GM21619 (cell line): Measurements from ENCODE around the gene GATD1.
A peak's percentile ranks its signal among the peaks of the same experiment; 100 is the strongest.
"Not testable (repeated sequence)": the region's sequence is repeated elsewhere in the genome, so short reads cannot be mapped to it uniquely, and the experiment has no call there.

Experiments
- ATAC-seq: cut with Tn5 transposase; IDR thresholded peaks from one replicate; pipeline ENCODE4 v1.9.1; 2021; ENCODE audit not compliant: unreplicated experiment

GATD1 gene

DNA sequence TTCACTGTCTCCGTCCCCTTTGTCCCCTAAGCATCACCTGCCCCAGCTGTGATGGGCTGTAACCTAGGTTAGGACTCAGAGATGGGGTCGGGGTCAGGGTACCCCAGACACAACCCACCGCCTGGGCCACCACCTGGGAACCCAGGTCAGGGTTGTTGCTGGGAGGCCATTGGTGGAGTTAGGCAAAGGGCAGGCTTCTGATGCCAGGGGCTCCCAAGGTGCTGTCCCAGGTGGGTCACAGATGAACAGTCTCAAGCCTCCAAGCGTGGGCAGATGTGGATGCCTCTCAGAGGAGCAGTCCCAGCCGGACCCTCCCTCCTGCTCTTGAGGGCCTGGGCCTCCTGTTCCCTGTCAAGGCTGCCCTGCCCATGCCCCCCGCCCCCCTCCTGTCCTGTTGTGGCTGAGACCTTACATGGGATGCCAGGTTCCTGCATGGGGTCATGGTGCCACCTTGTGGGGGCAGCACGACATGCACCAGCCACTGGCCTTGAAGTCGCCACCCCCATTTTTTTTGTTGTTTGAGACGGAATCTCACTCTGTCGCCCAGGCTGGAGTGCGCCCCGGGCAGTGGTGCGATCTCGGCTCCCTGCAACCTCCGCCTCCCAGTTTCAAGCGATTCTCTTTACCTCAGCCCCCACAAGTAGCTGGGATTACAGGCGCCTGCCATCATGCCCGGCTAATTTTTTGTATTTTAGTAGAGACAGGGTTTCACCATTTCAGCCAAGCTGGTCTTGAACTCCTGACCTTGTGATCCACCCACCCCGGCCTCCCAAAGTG, 12.1 kb downstream of the GATD1 start:
- no peak for ATAC-seq

DNA sequence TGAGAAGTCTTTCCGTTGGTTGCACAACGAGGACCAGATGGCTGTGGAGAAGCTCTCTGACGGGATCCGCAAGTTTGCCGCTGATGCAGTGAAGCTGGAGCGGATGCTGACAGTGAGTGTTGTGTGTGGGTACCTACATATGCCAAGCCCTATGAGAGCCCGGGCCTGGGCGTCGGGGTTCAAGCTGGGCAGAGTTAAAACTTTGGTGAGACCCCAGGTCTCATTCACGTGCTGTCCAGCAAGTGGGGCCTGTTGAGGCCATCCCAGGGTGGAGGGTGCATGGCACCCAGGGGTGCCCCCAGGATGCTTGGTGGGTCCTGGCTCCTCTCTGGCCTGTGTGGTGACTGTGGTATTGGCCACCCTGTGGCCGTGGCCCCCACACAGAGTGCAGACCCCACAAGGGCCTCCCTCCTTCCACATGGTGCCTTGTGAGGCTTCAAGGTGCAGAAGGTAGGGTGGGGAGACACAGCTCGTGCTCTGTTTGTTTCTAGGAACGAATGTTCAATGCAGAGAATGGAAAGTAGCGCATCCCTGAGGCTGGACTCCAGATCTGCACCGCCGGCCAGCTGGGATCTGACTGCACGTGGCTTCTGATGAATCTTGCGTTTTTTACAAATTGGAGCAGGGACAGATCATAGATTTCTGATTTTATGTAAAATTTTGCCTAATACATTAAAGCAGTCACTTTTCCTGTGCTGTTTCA, 12.8 kb downstream of the GATD1 start:
- ATAC-seq, result no peak

DNA sequence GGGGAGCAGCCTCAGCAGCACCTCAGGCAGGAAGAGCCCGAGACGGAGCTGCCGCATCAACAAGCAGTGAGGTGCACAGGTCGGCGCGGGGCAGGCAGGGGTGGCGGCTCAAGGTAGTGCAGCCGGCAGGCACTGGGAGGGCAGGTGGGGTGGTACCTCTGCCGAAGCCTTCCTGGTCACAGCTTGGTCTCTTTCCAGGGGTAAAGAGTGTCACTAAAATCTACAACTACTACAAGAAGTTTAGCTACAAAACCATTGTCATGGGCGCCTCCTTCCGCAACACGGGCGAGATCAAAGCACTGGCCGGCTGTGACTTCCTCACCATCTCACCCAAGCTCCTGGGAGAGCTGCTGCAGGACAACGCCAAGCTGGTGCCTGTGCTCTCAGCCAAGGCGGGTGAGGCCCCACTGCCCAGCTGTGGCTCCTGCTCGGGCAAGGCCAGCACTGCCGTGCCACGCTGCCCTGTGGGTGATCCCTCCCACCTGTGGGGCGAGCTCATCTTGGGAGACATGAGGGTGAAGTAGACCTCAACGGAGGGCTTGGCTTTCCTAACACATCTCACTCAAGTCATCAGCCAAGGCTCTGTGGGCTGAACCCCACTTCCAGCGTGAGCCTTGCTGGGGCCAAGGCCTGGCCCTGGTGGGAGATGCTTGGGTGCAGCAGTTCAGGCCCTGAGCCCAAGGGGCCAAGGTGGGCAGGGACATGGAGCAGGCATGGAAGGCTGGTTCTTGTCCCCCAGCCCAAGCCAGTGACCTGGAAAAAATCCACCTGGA, 13.6 kb downstream of the GATD1 start:
- ATAC-seq, result no peak

DNA sequence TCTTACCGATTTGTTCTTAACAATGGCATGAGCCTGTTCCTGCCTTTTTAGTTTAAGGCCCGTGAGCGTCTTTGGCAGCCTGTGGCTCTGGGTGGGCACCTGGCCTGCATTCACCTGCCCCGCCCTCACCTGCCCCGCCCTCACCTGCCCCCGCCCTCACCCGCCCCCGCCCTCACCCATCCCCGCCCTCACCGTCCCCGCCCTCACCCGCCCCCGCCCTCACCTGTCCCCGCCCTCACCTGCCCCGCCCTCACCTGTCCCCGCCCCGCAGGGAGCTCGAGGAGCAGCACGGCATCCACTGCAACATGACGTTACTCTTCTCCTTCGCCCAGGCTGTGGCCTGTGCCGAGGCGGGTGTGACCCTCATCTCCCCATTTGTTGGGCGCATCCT, 14.2 kb downstream of the GATD1 start:
- ATAC-seq, result no peak

DNA sequence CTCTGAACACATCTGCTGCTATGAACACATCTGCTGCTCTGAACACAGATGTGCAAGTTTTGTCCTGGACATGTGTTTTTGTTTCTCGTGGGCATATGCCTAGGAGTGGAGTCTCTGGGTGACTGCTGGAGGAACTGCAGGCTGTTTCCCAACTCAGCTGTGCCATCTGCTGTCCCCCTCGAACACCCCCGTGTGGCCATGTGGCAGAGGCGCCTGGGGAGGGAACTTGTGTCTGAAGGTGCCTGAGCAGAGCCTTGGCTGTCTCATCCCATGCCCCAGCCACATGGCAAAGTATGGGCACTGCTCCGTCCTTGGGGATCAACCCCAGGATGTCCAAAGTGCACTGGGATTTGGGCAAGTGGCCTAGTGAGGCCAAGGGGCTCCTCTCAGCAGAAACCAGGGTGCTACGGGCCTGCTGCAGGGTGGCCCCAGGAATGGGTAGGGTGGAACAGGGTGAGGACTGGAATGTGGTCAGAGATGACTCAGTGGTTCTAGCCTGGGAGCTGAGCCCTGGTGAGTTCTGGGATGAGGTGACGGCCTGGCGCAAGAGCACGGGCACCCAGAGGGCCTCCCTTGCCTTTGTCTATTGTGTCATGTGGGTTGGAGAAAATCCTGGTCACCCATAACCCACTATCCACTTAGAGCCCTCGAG, 14.7 kb downstream of the GATD1 start:
- ATAC-seq, result no peak

DNA sequence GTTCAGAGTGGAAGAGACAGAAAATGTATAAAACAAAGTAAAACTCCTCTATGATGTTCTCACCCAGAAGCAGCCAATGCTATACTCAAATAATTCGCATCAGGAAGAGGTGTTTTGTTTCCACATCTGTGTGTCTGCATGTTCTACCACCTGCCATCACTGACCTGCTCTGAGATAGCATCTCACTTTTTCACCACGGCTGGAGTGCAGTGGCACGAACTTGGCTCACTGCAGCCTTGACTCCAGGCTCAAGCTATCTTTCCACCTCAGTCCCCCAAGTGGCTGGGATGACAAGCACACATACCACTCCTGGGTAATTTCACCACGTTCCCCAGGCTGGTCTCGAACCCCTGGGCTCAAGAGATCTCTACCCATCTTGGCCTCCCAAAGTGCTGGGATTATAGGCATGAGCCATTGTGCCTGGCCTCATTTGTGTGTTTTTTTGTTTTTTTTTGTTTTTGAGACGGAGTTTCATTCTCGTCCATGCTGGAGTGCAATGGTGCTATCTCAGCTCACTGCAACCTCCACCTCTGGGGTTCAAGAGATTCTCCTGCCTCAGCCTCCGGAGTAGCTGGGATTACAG, 15.7 kb downstream of the GATD1 start:
- ATAC-seq, result no peak

DNA sequence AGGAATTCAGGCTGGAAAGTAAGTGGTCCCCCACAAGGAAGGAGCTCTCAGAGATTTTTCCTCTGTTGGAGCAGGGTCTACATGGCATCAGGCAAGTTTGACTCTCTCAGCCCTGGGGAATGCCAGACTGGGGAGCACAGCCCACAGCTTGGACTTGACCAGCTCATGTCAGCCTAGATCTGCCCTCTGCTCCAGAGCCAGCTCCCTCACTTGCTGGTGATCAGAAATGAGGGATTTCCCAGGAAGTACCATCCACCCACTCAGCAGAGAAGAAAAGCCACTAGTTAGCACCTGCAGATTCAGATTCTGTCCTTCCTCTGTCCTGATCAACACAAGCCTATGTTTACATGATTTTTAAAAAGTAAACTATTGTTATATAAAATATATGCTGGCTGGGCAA, 17.1 kb downstream of the GATD1 start:
- no peak for ATAC-seq

DNA sequence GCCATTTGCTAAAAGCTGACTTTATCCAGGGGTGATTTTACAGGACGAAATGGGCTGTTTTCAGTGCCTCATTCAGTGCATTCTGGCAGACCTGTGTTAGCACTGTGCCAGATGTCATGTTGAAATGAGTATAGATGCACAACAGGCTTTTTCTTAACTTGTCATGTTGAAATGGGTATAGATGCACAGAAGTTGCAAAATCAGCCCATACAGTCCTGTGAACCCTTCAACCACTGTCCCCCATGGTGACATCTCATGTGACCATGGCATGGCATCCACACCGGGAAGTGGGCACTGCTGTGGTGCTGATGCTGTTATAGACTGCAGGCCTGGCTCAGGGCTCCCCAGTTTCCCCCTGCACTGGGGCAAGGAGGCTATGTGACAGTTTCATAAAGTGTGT, 27.6 kb downstream of the GATD1 start:
- no peak for ATAC-seq

DNA sequence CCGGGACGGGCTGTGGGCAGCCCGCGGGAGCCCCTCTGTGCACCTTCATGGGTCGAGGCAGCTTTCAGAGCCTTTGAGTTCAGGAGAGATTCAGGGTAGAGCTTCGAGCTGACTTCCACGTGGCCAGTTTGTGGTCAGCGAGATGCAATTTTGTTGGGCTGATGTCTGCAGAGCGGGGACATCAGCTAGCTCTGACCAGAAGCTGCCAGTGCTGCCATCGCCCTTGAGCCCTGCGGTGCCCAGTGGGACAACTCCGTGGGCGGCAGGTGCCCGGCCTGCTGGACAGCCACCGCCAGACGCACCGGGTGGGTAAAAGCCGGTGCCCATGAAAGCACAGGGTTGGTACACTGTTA, 29.3 kb downstream of the GATD1 start:
- ATAC-seq, result peak; percentile 1

DNA sequence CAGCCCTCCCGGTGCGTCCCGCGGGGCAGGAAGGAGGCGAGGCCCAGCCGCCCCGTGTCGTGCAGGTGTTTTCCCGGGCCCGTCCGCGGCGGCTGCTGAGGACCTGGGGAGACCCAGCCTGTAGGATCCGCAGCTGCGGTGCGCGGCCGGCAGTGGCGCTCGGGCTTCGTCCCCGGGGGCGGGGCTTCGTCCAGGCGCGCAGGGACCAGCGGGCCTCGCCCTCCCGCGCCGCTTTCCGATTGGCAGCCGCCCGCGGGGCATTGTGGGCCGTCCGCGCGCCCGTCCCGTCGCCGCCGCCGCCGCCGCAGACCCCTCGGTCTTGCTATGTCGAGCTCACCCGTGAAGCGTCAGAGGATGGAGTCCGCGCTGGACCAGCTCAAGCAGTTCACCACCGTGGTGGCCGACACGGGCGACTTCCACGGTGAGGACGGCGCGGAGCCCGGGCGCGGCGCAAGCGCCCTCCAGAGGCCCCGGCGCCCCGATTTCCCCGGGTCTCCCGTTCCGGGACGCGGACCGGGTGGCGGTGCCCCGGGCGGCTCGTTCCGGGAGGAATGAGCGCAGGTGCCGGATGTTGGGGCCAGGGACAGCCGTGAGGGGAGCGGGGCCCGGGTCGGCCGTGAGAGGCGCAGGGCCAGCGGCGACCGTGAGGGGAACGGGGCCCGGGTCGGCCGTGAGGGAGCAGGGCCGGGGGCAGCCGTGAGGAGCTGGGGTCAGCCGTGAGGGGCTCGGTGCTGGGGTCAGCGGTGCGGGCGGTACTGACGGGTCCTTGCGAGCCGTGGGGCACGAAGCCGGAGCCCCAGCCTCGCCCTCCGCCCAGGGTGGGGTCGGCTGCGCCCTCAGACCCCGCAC, 29.9 kb downstream of the GATD1 start, which contains the start of gene TALDO1:
Gene TALDO1, plus strand, starts transcription at position 307 of the 849 bp plus-strand sequence. Its CDS starts 18 bp downstream, at position 325.
- peak; percentile 87 for ATAC-seq

DNA sequence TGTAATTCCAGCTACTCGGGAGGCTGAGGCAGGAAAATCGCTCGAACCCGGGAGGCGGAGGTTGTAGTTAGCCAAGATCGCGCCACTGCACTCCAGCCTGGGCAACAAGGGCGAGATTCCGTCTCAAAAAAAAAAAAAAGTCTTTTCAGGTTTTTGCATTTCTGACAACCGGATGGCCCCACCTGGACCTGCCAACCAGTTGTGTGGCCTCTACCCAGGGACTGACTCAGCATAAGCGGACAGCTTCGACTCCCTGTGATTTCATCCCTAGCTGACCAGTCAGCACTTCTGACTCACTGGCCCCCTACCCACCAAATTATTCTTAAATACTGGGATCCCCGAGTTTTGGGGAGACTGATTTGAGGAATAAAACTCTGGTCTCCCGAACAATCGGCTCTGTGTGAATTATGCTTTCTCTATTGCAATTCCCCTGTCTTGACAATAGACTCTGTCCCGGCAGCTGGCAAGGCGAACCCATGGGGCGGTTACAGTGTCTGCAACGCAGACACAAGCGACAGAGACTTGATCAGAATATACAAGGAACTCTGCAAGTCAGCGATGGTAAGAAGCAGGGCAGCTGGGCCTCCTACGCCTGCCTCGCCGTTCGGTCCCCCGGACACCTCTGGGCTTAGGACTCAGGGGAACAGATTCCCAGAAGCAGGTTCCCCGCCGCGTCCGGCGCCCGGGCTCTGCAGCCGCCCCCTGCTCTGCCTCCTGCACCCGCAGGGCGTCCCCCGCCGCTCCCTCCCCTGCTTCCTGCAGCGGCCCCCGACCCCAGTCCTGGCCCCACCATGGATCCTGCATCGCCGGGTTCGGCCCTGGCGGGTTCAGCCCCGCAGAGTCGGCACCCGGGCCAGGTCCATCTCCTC, 30.8 kb downstream of the GATD1 start:
- peak; percentile 31 for ATAC-seq

DNA sequence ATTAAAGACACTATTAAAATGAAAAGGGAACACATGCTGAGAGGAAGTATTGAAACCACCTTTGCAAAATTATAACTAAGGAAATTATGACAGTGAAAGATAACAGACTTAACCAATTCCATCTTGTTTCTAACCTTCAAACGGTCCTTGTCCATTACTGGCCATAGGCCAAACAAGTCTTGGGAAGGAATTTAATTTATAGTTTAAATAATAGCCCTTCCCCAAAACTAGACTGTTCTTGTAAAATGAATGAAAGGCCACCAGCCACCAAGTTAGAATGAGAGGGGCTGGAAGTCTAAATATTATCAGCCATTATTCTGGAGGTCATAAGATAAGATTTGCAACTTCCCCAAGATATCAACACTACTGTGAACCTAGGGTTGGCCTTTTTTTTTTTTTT, 31.9 kb downstream of the GATD1 start:
- no peak for ATAC-seq

DNA sequence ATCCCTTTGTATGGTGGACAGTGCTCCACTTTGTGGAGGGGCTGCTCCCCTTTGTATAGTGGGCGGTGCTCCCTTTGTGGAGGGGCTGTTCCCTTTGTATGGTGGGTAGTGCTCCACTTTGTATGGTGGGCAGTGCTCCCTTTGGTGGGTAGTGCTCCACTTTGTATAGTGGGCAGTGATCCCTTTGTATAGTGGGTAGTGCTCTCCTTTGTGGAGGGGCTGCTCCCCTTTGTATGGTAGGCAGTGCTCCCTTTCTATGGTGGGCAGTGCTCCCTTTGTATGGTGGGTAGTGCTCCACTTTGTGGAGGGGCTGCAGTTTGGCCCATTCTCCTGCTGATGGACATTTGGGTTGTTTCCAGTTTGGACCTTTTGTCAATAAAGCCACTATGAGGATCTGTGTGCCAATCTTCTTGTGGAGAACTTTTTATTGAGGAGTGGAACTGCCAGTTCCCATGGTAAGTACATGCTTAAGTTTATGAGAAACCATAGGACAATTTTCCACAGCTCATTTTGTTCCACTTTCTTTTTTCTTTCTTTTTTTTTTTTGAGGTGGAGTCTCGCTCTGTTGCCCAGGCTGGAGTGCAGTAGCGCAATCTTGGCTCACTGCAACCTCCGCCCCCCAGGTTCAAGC, 34.6 kb downstream of the GATD1 start:
- no peak for ATAC-seq

DNA sequence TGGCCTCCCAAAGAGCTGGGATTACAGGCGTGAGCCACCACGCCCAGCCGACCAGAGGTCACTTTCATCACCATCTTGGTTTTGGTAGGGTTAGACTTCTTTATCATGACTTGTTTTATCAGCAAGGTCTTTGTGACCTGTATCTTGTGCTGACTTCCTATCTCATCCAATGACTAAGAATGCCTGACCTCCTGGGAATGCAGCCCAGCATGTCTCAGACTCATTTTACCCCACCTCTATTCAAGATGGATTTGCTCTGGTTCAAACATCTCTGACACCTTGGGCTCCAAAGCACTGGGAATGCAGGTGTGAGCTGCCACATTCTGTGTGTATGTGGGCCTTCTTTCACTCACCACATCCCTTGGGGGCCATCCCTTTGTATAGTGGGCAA, 35.1 kb downstream of the GATD1 start:
- ATAC-seq, result no peak

DNA sequence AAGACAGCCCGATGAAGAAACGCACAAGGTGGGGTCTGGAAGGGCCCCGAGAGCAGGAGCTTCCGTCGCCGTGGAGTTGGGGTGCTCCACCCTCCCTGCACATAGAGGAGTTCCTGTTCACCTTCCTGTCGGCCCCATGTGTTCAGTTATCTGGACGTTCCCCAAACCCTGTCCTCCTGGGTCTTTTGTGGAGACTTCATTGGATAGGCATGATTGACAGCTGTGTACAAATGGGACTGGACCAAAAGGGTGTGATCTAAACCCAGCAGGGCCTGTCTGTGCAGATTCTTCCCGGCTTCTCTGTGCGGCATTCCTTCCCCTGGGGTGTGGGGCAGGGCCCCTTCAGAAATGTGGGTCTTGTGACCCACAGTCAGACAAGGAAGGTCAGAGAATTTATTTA, 39.4 kb downstream of the GATD1 start:
- not testable (repeated sequence) for ATAC-seq

DNA sequence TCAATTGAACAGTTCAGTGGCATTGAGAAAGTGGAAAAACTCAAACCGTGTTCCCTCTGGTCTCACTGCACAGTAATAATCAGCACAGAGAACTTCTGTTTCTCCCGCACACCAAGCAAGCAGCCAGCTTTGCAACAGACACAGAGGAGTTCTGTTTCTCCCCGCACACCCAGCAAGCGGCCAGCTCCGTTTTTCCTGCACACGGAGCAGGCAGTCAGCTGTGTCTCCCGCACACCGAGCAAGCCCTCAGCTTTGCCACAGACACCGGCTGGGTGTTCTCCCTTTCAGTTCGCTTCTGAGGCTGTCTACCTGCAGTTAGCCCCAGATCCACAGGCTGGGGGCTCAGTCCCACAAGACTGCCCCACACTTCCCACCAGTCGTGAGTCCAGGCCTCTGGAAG, 39.9 kb downstream of the GATD1 start:
- no peak for ATAC-seq

DNA sequence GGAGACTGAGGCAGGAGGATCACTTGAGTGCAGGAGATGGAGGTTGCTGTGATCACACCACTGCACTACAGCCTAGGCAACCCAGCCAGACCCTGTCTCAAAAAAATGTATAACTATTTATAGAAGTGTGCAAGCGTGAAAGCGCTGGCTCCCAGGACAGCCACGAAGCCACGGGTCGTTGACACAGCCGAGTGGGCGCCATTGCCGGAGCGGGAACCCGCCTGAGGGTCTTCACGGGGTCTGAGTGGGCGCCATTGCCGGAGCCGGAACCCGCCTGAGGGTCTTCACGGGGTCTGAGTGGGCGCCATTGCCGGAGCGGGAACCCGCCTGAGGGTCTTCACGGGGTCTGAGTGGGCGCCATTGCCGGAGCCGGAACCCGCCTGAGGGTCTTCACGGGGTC, 42.7 kb downstream of the GATD1 start:
- ATAC-seq, result not testable (repeated sequence)

DNA sequence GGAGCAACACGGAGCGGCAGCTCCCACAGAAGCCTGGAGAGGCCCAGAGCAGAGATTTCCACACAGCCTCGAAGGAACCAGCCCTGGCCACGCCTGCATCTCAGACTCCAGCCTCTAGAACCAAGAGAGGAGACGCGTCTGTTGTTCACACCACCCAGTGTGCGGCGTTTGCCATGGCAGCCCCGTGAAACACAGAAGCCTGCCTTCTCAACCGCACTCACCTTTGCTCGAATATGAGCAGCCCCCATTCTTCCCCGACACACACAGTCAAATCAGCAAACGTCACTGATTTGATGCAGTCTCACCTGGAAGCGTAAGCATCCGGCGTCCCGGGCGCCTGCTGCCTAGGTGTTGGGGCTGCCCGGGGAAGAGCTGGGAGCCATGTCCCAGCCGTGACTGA, 44.2 kb downstream of the GATD1 start:
- ATAC-seq, result no peak
